Measurements from ENCODE around the gene IQGAP2. TPM values are rescaled to one million over a fixed set of nuclear protein-coding genes. Genes with fewer than 3 reads are reported as not detected.

The IQGAP2 gene
- polyA plus RNA-seq, 2 donors = 1.4 to 2.0 TPM

GRCh38 chr5:76720988-76721569 lies 318.0 kb downstream of the IQGAP2 start:
- H3K4me1 ChIP-seq (ENCODE audit: control insufficient read depth in 2 of 2, insufficient read depth in 2 of 2, low read length in 1 of 2) = no peaks in the 10 kb centered on the region
- H3K27me3 ChIP-seq (ENCODE audit: control insufficient read depth in 1 of 2, insufficient read depth in 2 of 2, low read length in 2 of 2) = no peaks in the 10 kb centered on the region
- no peaks in the 10 kb centered on the region for H3K9me3 ChIP-seq (ENCODE audit: control insufficient read depth in 2 of 2, insufficient read depth in 1 of 2, low read depth in 1 of 2, low read length in 1 of 2)
- no peak overlapping the region for H3K27ac ChIP-seq (ENCODE audit: low read depth in 2 of 2, low read length in 1 of 2)
- H3K36me3 ChIP-seq (ENCODE audit: control insufficient read depth in 2 of 2, insufficient read depth in 2 of 2, low read length in 1 of 2) = no peaks in the 10 kb centered on the region
- WGBS, 2 donors = 69 to 72% methylated on average over 10 of the region's 10 CpGs
- H3K4me3 ChIP-seq (ENCODE audit: low read depth in 1 of 2, low read length in 2 of 2) = no peak overlapping the region

DNA sequence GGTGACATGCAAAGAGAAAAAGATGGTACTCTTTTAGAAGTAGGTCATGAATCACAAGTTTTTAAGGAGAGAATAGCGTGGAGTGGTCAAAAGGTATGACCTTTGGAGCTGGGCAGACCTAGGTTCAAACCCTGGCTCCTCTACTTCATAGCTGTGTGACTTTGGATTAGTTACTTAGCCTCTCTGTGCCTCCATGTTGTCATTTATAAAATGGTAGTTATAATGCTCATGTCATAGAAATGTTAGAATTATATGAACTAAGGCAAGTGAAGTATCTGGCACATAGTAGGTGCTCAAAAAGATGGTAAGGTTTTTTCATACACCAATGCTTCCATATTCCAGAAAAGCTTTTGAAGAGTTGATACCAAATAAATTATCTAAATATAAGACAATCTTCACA lies 320.2 kb downstream of the IQGAP2 start:
- Histone ChIP-seq H3K36me3 (ENCODE audit: control insufficient read depth in 2 of 2, insufficient read depth in 2 of 2, low read length in 1 of 2) (no peaks in the 10 kb centered on the region), H3K9me3 (ENCODE audit: control insufficient read depth in 2 of 2, insufficient read depth in 1 of 2, low read depth in 1 of 2, low read length in 1 of 2) (no peaks in the 10 kb centered on the region), H3K4me3 (ENCODE audit: low read depth in 1 of 2, low read length in 2 of 2) (no peak overlapping the region), H3K27ac (ENCODE audit: low read depth in 2 of 2, low read length in 1 of 2) (no peak overlapping the region), H3K4me1 (ENCODE audit: control insufficient read depth in 2 of 2, insufficient read depth in 2 of 2, low read length in 1 of 2) (no peaks in the 10 kb centered on the region), H3K27me3 (ENCODE audit: control insufficient read depth in 1 of 2, insufficient read depth in 2 of 2, low read length in 2 of 2) (no peaks in the 10 kb centered on the region)
- WGBS, 2 donors = 69 to 83% methylated on average over 1 of the region's 1 CpG

DNA sequence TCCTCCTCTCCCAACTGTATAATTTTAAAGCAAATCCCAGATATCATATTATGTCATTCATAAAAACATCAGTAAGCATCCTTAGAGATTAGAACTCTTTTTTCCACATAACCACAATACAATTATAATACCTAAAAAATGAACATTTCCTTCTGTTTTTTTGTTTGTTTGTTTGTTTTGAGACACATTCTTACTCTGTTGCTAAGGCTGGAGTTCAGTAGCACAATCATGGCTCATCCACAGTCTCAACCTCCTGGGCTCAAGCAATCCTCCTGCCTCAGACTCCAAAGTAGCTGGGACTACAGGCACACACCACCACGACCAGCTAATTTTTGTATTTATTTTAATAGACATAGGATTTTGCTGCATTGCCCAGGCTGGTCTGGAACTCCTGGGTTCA lies 320.8 kb downstream of the IQGAP2 start:
- Histone ChIP-seq H3K4me1 (ENCODE audit: control insufficient read depth in 2 of 2, insufficient read depth in 2 of 2, low read length in 1 of 2) (no peaks in the 10 kb centered on the region), H3K36me3 (ENCODE audit: control insufficient read depth in 2 of 2, insufficient read depth in 2 of 2, low read length in 1 of 2) (no peaks in the 10 kb centered on the region), H3K27ac (ENCODE audit: low read depth in 2 of 2, low read length in 1 of 2) (no peak overlapping the region), H3K9me3 (ENCODE audit: control insufficient read depth in 2 of 2, insufficient read depth in 1 of 2, low read depth in 1 of 2, low read length in 1 of 2) (no peaks in the 10 kb centered on the region), H3K27me3 (ENCODE audit: control insufficient read depth in 1 of 2, insufficient read depth in 2 of 2, low read length in 2 of 2) (no peaks in the 10 kb centered on the region), H3K4me3 (ENCODE audit: low read depth in 1 of 2, low read length in 2 of 2) (no peak overlapping the region)
- 67 to 80% methylated on average over 1 of the region's 1 CpG for WGBS, 2 donors

GRCh38 chr5:76724871-76725270 lies 321.8 kb downstream of the IQGAP2 start:
- Histone ChIP-seq H3K4me3 (ENCODE audit: low read depth in 1 of 2, low read length in 2 of 2) (no peak overlapping the region), H3K27me3 (ENCODE audit: control insufficient read depth in 1 of 2, insufficient read depth in 2 of 2, low read length in 2 of 2) (no peaks in the 10 kb centered on the region), H3K9me3 (ENCODE audit: control insufficient read depth in 2 of 2, insufficient read depth in 1 of 2, low read depth in 1 of 2, low read length in 1 of 2) (no peaks in the 10 kb centered on the region), H3K27ac (ENCODE audit: low read depth in 2 of 2, low read length in 1 of 2) (no peak overlapping the region), H3K4me1 (ENCODE audit: control insufficient read depth in 2 of 2, insufficient read depth in 2 of 2, low read length in 1 of 2) (no peaks in the 10 kb centered on the region), H3K36me3 (ENCODE audit: control insufficient read depth in 2 of 2, insufficient read depth in 2 of 2, low read length in 1 of 2) (no peaks in the 10 kb centered on the region)
- 76 to 84% methylated on average over 4 of the region's 4 CpGs for WGBS, 2 donors

DNA sequence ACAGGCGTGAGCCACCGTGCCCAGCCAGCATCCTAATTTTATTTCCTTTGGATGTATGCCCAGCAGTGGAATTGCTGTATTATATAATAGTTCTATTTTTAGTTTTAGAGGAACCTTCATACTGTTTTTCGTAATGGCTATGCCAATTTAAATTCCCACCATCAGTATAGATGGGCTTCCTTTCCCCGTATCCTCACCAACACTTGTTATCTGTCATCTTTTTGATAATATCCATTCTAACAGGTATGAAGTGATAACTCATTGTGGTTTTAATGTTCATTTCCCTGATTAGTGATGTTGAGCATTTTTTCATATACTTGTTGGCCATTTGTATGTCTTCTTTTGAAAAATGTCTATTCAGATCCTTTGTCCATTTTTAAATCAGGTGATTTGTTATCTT lies 325.9 kb downstream of the IQGAP2 start:
- no peak overlapping the region for H3K27ac ChIP-seq (ENCODE audit: low read depth in 2 of 2, low read length in 1 of 2)
- no peaks in the 10 kb centered on the region for H3K9me3 ChIP-seq (ENCODE audit: control insufficient read depth in 2 of 2, insufficient read depth in 1 of 2, low read depth in 1 of 2, low read length in 1 of 2)
- WGBS, 2 donors = 56 to 64% methylated on average over 4 of the region's 4 CpGs
- H3K36me3 ChIP-seq (ENCODE audit: control insufficient read depth in 2 of 2, insufficient read depth in 2 of 2, low read length in 1 of 2) = no peaks in the 10 kb centered on the region
- H3K4me3 ChIP-seq (ENCODE audit: low read depth in 1 of 2, low read length in 2 of 2) = no peak overlapping the region
- no peaks in the 10 kb centered on the region for H3K4me1 ChIP-seq (ENCODE audit: control insufficient read depth in 2 of 2, insufficient read depth in 2 of 2, low read length in 1 of 2)
- H3K27me3 ChIP-seq (ENCODE audit: control insufficient read depth in 1 of 2, insufficient read depth in 2 of 2, low read length in 2 of 2) = no peaks in the 10 kb centered on the region

DNA sequence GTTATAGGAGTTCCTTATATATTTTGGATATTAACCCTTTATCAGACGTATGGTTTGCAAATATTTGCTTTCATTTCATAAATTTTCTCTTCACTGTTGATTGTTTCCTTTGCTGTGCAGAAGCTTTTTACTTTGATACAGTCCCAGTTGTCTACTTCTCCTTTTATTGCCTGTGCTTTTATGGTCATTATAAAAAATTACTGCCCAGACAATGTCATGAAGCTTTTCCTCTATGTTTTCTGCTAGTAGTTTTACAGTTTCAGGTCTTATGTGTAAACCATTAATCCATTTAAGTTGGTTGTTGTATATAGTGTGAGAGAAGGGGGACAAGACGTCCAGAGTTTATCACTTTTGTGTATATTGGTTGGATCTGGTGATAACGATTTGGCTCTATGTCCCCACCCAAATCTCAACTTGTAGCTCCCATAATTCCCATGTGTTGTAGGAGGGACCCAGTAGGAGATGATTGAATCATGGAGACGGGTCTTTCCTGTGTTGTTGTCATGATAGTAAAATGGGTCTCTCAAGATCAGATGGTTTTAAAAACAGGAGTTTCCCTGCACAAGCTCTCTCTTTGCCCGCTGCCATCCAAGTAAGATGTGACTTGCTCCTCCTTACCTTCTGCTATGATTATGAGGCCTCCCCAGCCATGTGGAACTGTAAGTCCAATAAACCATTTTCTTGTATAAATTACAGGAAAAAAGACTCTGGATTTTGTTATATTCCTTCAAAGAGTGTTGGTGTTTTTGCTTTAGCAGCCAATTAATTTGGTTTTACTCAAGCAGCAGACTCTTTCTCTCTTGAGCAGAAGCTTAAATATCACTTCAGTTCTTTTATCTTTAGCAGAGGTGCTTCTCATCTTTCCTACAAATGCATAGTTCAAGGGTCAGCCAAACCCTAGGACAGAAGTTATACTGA lies 326.5 kb downstream of the IQGAP2 start:
- Histone ChIP-seq H3K27me3 (ENCODE audit: control insufficient read depth in 1 of 2, insufficient read depth in 2 of 2, low read length in 2 of 2) (no peaks in the 10 kb centered on the region), H3K9me3 (ENCODE audit: control insufficient read depth in 2 of 2, insufficient read depth in 1 of 2, low read depth in 1 of 2, low read length in 1 of 2) (no peaks in the 10 kb centered on the region), H3K36me3 (ENCODE audit: control insufficient read depth in 2 of 2, insufficient read depth in 2 of 2, low read length in 1 of 2) (no peaks in the 10 kb centered on the region), H3K4me3 (ENCODE audit: low read depth in 1 of 2, low read length in 2 of 2) (no peak overlapping the region), H3K27ac (ENCODE audit: low read depth in 2 of 2, low read length in 1 of 2) (no peak overlapping the region), H3K4me1 (ENCODE audit: control insufficient read depth in 2 of 2, insufficient read depth in 2 of 2, low read length in 1 of 2) (no peaks in the 10 kb centered on the region)
- 93 to 95% methylated on average over 5 of the region's 5 CpGs for WGBS, 2 donors

DNA sequence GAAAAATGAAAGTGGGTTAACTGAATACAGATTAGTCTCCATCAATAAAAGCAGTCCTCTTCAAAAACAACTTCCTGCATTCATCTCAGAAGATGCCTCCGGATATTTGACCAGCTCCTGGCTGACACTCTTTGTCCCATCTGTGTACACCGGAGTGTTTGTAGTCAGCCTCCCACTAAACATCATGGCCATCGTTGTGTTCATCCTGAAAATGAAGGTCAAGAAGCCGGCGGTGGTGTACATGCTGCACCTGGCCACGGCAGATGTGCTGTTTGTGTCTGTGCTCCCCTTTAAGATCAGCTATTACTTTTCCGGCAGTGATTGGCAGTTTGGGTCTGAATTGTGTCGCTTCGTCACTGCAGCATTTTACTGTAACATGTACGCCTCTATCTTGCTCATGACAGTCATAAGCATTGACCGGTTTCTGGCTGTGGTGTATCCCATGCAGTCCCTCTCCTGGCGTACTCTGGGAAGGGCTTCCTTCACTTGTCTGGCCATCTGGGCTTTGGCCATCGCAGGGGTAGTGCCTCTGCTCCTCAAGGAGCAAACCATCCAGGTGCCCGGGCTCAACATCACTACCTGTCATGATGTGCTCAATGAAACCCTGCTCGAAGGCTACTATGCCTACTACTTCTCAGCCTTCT lies 329.4 kb downstream of the IQGAP2 start:
- no peaks in the 10 kb centered on the region for H3K4me1 ChIP-seq (ENCODE audit: control insufficient read depth in 2 of 2, insufficient read depth in 2 of 2, low read length in 1 of 2)
- no peaks in the 10 kb centered on the region for H3K9me3 ChIP-seq (ENCODE audit: control insufficient read depth in 2 of 2, insufficient read depth in 1 of 2, low read depth in 1 of 2, low read length in 1 of 2)
- H3K4me3 ChIP-seq (ENCODE audit: low read depth in 1 of 2, low read length in 2 of 2) = no peak overlapping the region
- no peaks in the 10 kb centered on the region for H3K27me3 ChIP-seq (ENCODE audit: control insufficient read depth in 1 of 2, insufficient read depth in 2 of 2, low read length in 2 of 2)
- peak overlapping the region in 1 of 2 donors; percentile 22 for H3K27ac ChIP-seq (ENCODE audit: low read depth in 2 of 2, low read length in 1 of 2)
- H3K36me3 ChIP-seq (ENCODE audit: control insufficient read depth in 2 of 2, insufficient read depth in 2 of 2, low read length in 1 of 2) = no peaks in the 10 kb centered on the region
- 85 to 86% methylated on average over 15 of the region's 15 CpGs for WGBS, 2 donors

DNA sequence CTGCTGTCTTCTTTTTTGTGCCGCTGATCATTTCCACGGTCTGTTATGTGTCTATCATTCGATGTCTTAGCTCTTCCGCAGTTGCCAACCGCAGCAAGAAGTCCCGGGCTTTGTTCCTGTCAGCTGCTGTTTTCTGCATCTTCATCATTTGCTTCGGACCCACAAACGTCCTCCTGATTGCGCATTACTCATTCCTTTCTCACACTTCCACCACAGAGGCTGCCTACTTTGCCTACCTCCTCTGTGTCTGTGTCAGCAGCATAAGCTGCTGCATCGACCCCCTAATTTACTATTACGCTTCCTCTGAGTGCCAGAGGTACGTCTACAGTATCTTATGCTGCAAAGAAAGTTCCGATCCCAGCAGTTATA lies 329.9 kb downstream of the IQGAP2 start:
- H3K9me3 ChIP-seq (ENCODE audit: control insufficient read depth in 2 of 2, insufficient read depth in 1 of 2, low read depth in 1 of 2, low read length in 1 of 2) = no peaks in the 10 kb centered on the region
- no peaks in the 10 kb centered on the region for H3K27me3 ChIP-seq (ENCODE audit: control insufficient read depth in 1 of 2, insufficient read depth in 2 of 2, low read length in 2 of 2)
- no peaks in the 10 kb centered on the region for H3K36me3 ChIP-seq (ENCODE audit: control insufficient read depth in 2 of 2, insufficient read depth in 2 of 2, low read length in 1 of 2)
- H3K4me3 ChIP-seq (ENCODE audit: low read depth in 1 of 2, low read length in 2 of 2) = no peak overlapping the region
- no peak overlapping the region for H3K27ac ChIP-seq (ENCODE audit: low read depth in 2 of 2, low read length in 1 of 2)
- no peaks in the 10 kb centered on the region for H3K4me1 ChIP-seq (ENCODE audit: control insufficient read depth in 2 of 2, insufficient read depth in 2 of 2, low read length in 1 of 2)
- 84 to 85% methylated on average over 13 of the region's 13 CpGs for WGBS, 2 donors

- H3K4me3 ChIP-seq (ENCODE audit: low read depth in 1 of 2, low read length in 2 of 2) = no peak overlapping the region
- no peaks in the 10 kb centered on the region for H3K9me3 ChIP-seq (ENCODE audit: control insufficient read depth in 2 of 2, insufficient read depth in 1 of 2, low read depth in 1 of 2, low read length in 1 of 2)
- H3K27me3 ChIP-seq (ENCODE audit: control insufficient read depth in 1 of 2, insufficient read depth in 2 of 2, low read length in 2 of 2) = no peaks in the 10 kb centered on the region
- H3K27ac ChIP-seq (ENCODE audit: low read depth in 2 of 2, low read length in 1 of 2) = no peak overlapping the region
- no peaks in the 10 kb centered on the region for H3K4me1 ChIP-seq (ENCODE audit: control insufficient read depth in 2 of 2, insufficient read depth in 2 of 2, low read length in 1 of 2)
- WGBS, 2 donors = 59 to 72% methylated on average over 4 of the region's 4 CpGs
- H3K36me3 ChIP-seq (ENCODE audit: control insufficient read depth in 2 of 2, insufficient read depth in 2 of 2, low read length in 1 of 2) = no peaks in the 10 kb centered on the region
These were observed 332.9 kb downstream of the IQGAP2 start for GRCh38 chr5:76735762-76736545.

All from esophagus (tissue), 2 donors.